Measurements from ENCODE around the gene AUTS2.

AUTS2 gene

DNA sequence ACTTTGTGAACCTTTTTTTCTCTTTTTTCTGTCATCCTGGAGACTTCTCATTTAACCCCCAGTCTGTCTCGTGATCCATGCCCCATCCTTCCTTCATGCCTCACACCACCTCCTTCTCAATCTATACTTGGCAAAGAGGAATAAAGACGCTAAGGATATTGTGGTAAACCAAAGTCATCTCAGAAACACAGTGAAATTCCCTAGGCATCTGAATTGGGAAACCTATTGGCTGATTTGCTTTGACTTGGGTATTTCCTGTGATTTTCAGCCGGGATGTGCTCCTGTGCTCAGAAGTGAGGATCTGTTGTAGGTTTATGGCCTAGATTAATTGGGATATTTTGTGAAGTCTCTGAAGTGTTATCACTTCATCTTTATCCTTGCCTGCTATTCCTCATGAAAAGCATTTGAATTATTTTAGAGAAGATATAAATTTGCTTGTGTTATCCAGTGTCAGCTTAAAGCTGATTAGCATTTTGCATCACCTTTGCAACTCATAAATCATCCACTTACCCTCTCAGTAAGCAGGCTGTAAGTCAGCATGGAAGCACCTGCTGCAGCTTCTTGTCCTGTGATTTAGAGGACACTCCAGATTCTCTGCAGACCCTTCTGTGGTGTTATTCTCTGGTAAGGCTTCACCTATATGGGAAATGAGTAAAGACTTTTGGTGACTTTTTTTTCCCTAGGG lies 138.0 kb downstream of the AUTS2 start:
- no peak for DNase-seq (ENCODE audit: low spot score)

DNA sequence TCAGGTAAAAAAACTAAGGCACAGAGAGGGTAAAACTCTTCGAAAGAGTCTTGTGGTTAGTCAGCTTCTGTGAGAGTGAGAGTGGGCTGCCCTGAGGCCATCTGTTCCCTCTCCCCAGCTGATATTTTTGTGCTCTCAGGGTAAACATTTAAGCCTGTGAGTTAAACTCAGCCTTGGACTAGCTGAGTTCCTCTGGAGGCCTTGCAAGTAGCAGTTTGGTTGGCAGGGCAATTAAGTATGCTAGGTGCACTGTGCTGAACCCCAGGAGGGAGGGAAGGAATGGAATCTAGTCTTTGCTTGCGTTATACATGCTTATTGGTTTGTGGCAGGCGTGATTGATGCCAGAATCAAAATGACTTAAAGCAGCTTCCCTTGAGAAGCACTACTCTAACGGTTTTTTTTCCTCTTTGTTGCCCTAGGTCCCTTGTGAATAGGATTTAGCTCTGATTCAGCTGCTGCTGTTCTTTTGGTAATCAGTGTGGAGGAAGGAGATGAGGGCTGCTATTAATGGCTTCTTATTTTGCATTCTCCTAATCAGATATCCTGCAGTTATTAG lies 140.2 kb downstream of the AUTS2 start:
- Mint-ChIP-seq H3K27ac (no peak overlapping the region), H3K9me3 (no peaks in the 10 kb centered on the region), H3K4me3 (no peak overlapping the region), H3K4me1 (ENCODE audit: low read depth) (peaks cover 3% of the 10 kb centered on the region), H3K27me3 (ENCODE audit: low read depth) (peaks cover 2% of the 10 kb centered on the region), H3K36me3 (ENCODE audit: low read depth) (no peaks in the 10 kb centered on the region)
- no peak for DNase-seq (ENCODE audit: low spot score)

More for the DNA sequence above, 138.0 kb downstream of the AUTS2 start:
- Mint-ChIP-seq H3K9me3 (no peaks in the 10 kb centered on the region), H3K27ac (no peak overlapping the region), H3K27me3 (ENCODE audit: low read depth) (peaks cover 2% of the 10 kb centered on the region), H3K4me3 (no peak overlapping the region), H3K36me3 (ENCODE audit: low read depth) (no peaks in the 10 kb centered on the region), H3K4me1 (ENCODE audit: low read depth) (peaks cover 3% of the 10 kb centered on the region)

DNA sequence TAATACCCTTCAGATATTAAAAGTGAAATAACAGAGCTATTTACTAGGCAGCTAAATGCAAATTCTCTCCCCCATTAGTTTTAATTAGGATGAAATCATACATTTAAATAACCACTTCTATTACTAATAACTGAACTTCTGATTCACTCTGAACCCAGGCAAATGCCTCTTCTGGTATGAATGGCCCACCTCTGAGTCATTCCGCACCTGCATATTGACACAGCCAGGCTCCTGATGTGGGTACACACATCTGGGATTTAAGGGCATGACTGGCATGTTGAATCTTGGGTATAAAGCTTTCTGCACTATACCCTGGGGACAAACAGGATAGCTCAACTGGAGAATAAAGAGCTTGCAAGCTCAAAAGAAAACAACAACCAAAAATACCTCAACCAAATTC lies 140.9 kb downstream of the AUTS2 start:
- peaks cover 2% of the 10 kb centered on the region for H3K27me3 Mint-ChIP-seq (ENCODE audit: low read depth)
- DNase-seq (ENCODE audit: low spot score) = no peak
- no peak overlapping the region for H3K27ac Mint-ChIP-seq
- no peak overlapping the region for H3K4me3 Mint-ChIP-seq
- no peaks in the 10 kb centered on the region for H3K9me3 Mint-ChIP-seq
- H3K4me1 Mint-ChIP-seq (ENCODE audit: low read depth) = peaks cover 3% of the 10 kb centered on the region
- H3K36me3 Mint-ChIP-seq (ENCODE audit: low read depth) = no peaks in the 10 kb centered on the region

DNA sequence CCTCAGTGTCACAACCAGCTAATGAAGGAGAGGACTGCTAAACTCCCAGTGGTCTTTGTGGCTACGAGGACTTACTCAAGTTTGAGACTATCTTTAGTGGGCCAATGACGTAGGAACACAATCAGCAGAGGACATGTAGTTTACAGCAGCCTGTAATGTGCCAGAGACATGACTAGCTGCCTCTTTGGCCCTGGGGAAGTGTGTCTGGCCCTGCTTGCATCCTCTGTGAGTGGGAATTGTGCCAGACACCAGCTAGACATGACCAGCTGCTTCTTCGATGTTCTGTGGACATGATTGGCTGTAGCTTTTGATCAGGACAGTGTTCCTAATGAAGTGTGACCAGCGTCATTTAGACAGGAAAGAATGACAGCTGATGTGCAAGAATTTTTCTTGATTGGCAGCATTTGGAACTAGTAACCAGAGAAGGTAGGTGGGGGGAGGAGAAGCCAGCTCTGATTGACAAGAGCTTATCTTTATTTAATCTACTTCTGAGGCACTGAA lies 141.7 kb downstream of the AUTS2 start:
- no peak for DNase-seq (ENCODE audit: low spot score)
- H3K36me3 Mint-ChIP-seq (ENCODE audit: low read depth) = no peaks in the 10 kb centered on the region
- H3K9me3 Mint-ChIP-seq = no peaks in the 10 kb centered on the region
- H3K27ac Mint-ChIP-seq = no peak overlapping the region
- H3K4me3 Mint-ChIP-seq = no peak overlapping the region
- H3K27me3 Mint-ChIP-seq (ENCODE audit: low read depth) = no peaks in the 10 kb centered on the region
- peaks cover 3% of the 10 kb centered on the region for H3K4me1 Mint-ChIP-seq (ENCODE audit: low read depth)

DNA sequence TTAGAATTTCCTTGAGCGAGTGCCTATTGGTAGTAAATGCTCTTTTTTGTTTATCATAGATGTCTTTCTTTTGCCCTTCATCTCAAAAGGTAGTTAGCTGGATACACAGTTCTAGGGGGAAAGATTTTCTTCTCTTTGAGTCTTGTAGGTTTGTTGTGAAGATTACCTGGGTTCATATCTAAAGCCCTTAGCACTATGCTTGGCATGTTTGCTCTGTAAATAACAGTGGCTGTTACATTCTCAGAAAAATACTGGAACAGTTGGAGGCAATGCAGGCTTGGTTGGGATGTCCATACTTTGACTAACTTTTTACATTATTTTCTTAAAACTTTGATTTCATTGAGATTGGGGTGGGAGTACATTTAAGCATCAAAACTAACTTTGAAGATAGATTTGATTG lies 144.0 kb downstream of the AUTS2 start:
- no peak overlapping the region for H3K27ac Mint-ChIP-seq
- H3K9me3 Mint-ChIP-seq = no peaks in the 10 kb centered on the region
- H3K4me1 Mint-ChIP-seq (ENCODE audit: low read depth) = peaks cover 3% of the 10 kb centered on the region
- no peaks in the 10 kb centered on the region for H3K27me3 Mint-ChIP-seq (ENCODE audit: low read depth)
- no peak for DNase-seq (ENCODE audit: low spot score)
- no peaks in the 10 kb centered on the region for H3K36me3 Mint-ChIP-seq (ENCODE audit: low read depth)
- H3K4me3 Mint-ChIP-seq = no peak overlapping the region

DNA sequence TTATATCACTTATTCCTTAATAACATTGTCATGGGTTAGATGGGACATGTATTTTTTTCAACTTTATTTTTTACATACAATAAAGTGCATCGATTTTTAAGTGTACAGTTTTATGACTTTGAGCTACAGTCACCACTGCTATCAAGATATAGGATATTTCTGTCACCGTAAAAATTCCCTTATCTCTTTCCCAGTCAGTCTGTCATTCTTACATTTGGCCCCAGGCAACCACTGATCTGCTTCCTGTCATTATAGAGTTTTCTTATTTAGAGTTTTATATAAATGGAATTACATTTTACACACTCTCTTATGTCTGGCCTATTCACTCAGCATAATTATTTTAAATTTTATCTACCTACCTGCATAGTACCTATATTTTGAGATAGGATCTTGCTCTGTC lies 145.2 kb downstream of the AUTS2 start:
- Mint-ChIP-seq H3K36me3 (ENCODE audit: low read depth) (no peaks in the 10 kb centered on the region), H3K9me3 (no peaks in the 10 kb centered on the region), H3K27me3 (ENCODE audit: low read depth) (no peaks in the 10 kb centered on the region), H3K27ac (no peak overlapping the region), H3K4me3 (no peak overlapping the region), H3K4me1 (ENCODE audit: low read depth) (peaks cover 3% of the 10 kb centered on the region)
- DNase-seq (ENCODE audit: low spot score) = no peak

DNA sequence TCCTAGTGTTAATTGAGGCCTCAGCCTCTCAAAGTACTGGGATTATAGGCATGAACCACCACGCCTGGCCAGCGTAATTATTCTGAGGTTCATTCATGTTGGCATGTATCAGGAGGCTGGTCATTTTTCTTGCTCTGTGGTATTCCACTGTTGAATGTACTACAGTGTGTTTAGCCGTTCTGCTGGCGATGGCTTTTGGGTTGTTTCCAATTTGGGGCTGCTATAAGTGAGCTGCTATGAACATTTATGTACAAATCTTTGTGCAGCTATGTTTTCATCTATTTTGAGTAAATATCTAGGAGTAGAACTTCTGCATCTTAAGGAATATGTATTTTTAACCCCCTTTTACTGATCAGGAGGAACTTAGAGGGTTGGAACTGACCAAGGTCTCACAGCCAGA lies 145.8 kb downstream of the AUTS2 start:
- Mint-ChIP-seq H3K27me3 (ENCODE audit: low read depth) (no peaks in the 10 kb centered on the region), H3K36me3 (ENCODE audit: low read depth) (no peaks in the 10 kb centered on the region), H3K4me3 (no peak overlapping the region), H3K9me3 (no peaks in the 10 kb centered on the region), H3K4me1 (ENCODE audit: low read depth) (peaks cover 3% of the 10 kb centered on the region), H3K27ac (no peak overlapping the region)
- DNase-seq (ENCODE audit: low spot score) = no peak

DNA sequence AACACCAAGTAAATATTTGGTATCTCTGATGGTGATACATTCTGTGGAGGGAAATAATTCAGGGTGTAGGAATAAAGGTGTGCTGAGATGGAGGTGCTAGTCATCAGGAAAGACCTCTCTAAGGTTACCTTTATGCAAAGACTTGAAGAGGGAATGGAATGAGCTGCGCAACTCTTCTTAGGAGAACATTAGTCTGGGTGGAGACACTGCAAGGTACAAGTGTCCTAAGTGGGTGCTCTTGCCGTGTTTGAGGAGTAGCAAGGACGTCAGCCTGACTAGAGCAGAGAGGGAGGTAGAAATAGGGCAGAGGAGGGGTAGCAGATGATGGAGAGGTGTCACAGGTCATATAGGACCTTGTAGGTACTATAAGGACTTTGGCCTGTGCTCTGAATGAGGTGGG lies 148.1 kb downstream of the AUTS2 start:
- Mint-ChIP-seq H3K36me3 (ENCODE audit: low read depth) (no peaks in the 10 kb centered on the region), H3K9me3 (no peaks in the 10 kb centered on the region), H3K27me3 (ENCODE audit: low read depth) (no peaks in the 10 kb centered on the region), H3K27ac (no peak overlapping the region), H3K4me3 (no peak overlapping the region), H3K4me1 (ENCODE audit: low read depth) (no peaks in the 10 kb centered on the region)
- no peak for DNase-seq (ENCODE audit: low spot score)

DNA sequence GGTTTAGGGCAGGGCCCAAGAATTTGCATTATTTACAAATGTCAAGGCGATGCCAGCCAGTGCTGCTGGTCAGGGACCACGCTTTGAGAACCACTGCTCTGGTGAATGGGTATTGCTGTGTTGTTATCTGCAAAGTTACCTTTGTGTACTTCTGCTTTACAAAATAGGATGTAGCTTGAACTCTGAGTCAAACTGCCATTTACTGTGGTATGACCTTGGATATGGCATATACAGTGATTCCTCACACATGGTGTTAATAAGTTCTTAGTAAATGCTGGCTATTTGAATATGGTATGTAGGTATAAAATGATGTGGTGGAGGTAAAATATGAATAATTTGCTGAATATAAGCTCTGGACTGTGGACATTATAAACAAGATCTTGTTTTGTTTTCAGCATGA lies 148.9 kb downstream of the AUTS2 start:
- Mint-ChIP-seq H3K27ac (no peak overlapping the region), H3K4me3 (no peak overlapping the region), H3K27me3 (ENCODE audit: low read depth) (no peaks in the 10 kb centered on the region), H3K9me3 (no peaks in the 10 kb centered on the region), H3K4me1 (ENCODE audit: low read depth) (no peaks in the 10 kb centered on the region), H3K36me3 (ENCODE audit: low read depth) (no peaks in the 10 kb centered on the region)
- DNase-seq (ENCODE audit: low spot score) = no peak

DNA sequence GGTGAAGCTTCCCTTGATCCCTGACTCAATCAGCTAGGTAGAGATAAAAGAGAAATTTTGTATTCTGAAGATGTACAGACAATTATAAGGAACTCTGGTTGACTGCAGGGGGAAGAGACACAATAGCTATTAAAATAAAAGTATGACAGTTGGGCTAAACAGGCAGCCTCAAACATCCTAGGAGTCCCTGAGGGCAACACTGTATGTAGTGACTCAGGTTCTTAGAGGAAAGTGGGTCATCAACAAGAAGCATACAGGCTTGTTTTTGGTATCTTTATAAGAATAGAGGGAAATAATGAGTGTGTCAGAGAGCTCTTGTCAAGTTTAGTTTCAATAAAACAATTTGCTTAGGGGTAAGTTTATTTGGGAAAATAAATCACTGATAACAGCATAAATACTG lies 150.3 kb downstream of the AUTS2 start:
- Mint-ChIP-seq H3K36me3 (ENCODE audit: low read depth) (no peaks in the 10 kb centered on the region), H3K4me3 (no peak overlapping the region), H3K27me3 (ENCODE audit: low read depth) (no peaks in the 10 kb centered on the region), H3K27ac (no peak overlapping the region), H3K4me1 (ENCODE audit: low read depth) (no peaks in the 10 kb centered on the region), H3K9me3 (no peaks in the 10 kb centered on the region)
- no peak for DNase-seq (ENCODE audit: low spot score)

DNA sequence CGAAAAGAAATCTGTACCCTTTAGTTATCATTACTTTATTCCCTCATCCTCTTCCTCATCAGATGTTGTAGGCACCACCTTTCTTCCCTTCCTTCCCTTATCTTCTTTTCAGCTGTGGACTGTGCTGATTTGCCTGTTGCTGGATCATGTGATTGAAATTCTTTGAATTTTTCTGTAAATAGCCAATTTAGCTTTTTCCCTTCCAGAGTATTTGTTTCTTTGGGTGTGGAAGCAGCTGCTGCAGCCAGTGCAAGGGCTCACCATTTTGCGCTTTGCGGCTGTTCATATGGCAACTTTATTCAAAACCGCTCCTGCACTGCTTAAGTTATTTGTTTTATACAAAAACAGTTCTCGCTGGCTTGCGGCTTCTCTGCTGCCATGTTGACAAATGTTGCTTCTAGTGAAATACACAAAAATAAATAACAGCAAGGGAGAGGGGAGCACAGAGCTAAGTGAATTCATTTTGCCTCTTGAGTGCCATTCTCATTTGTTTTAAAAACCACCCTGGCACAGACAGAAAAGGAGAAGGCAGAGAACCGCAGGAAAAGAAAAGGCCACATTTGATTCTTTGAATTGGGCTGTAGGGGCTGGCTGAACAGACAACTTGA lies 151.2 kb downstream of the AUTS2 start:
- H3K27ac Mint-ChIP-seq = no peak overlapping the region
- H3K9me3 Mint-ChIP-seq = no peaks in the 10 kb centered on the region
- no peak overlapping the region for H3K4me3 Mint-ChIP-seq
- H3K27me3 Mint-ChIP-seq (ENCODE audit: low read depth) = no peaks in the 10 kb centered on the region
- H3K4me1 Mint-ChIP-seq (ENCODE audit: low read depth) = no peaks in the 10 kb centered on the region
- H3K36me3 Mint-ChIP-seq (ENCODE audit: low read depth) = no peaks in the 10 kb centered on the region
- no peak for DNase-seq (ENCODE audit: low spot score)

DNA sequence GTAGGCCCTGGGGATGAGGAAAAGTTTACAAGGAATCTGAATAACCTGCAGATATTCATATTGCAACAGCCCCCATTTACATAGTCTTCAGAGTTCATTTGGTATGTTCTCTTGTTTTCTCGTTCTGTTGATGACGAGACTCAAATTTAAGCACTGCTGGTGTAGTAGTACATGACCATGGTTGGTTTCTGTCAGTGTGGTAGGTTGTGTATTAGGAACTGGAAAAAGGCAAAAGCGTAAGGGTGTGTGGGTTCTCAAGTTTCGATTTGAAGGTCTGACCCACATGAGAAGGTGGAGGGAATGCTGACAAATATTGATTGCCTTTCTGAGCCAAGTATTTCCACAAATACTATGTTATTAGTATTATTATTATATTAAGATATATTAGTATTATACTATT lies 151.7 kb downstream of the AUTS2 start:
- no peak for DNase-seq (ENCODE audit: low spot score)
- Mint-ChIP-seq H3K9me3 (no peaks in the 10 kb centered on the region), H3K4me3 (no peak overlapping the region), H3K27me3 (ENCODE audit: low read depth) (no peaks in the 10 kb centered on the region), H3K4me1 (ENCODE audit: low read depth) (no peaks in the 10 kb centered on the region), H3K36me3 (ENCODE audit: low read depth) (no peaks in the 10 kb centered on the region), H3K27ac (no peak overlapping the region)

DNA sequence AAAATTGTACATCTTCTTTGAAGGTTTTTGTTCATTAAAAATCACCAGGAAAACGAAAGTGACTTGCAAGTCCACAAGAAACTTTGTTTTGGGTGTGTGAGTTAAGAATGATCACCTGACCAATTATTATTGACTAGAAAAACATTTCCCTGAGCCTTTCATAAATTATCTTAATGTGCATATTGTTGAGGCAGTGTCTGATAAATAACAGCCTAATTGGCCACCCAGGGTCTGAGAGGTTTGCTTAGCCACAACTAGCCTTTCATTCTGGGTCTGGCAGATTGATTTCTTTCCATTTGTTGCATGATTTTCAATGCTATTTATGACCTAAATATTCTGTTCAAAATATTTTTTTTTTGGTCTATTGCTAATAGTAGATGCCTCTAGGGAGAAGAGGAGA lies 152.8 kb downstream of the AUTS2 start:
- H3K27ac Mint-ChIP-seq = no peak overlapping the region
- no peaks in the 10 kb centered on the region for H3K4me1 Mint-ChIP-seq (ENCODE audit: low read depth)
- H3K9me3 Mint-ChIP-seq = no peaks in the 10 kb centered on the region
- DNase-seq (ENCODE audit: low spot score) = no peak
- H3K36me3 Mint-ChIP-seq (ENCODE audit: low read depth) = no peaks in the 10 kb centered on the region
- H3K27me3 Mint-ChIP-seq (ENCODE audit: low read depth) = no peaks in the 10 kb centered on the region
- H3K4me3 Mint-ChIP-seq = no peak overlapping the region

DNA sequence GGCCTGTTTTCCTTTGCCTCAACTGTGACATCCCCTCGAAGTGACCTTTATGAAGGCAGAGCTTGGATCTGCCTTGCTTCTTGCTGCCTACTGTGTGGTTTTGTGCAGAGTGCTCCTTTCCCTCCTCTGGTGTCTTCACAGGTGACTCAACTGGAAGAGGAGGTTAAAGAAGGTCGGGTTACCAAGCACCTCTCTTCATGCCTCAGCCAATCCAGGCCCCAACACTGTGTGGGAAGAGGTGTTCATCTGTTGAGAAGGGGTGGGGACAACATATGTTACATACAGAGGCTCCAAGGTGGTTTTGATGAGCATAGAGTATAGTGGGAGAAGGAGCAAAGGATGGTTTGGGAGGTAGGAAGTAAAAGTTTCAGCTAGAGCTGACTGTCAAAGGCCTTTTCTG lies 155.7 kb downstream of the AUTS2 start:
- Mint-ChIP-seq H3K4me3 (no peak overlapping the region), H3K36me3 (ENCODE audit: low read depth) (no peaks in the 10 kb centered on the region), H3K27ac (no peak overlapping the region), H3K9me3 (no peaks in the 10 kb centered on the region), H3K27me3 (ENCODE audit: low read depth) (no peaks in the 10 kb centered on the region), H3K4me1 (ENCODE audit: low read depth) (no peaks in the 10 kb centered on the region)
- no peak for DNase-seq (ENCODE audit: low spot score)

Data from T-helper 2 cell treated with Interferon-gamma antibody and Interleukin-4, amounts not matched to agents 5 μg/mL and 100 μg/mL, for 36 hours (primary cell).